NCI-H510A (cell line): ENCODE data around the gene COL9A3.
A peak's percentile ranks its signal among the peaks of the same experiment; 100 is the strongest.

Experiments used
- DNase-seq: peaks from one replicate; lab custom pipeline; 2025; lab: John Stamatoyannopoulos, UW

The COL9A3 gene

GRCh38 chr20:62823688-62824475 is 7.0 kb downstream of the COL9A3 start:
- no peak for DNase-seq

- peak; percentile 33 for DNase-seq
Observed at GRCh38 chr20:62824476-62825332, 7.9 kb downstream of the COL9A3 start.

GRCh38 chr20:62825333-62825985 is 8.6 kb downstream of the COL9A3 start:
- no peak for DNase-seq

GRCh38 chr20:62825986-62826645 is 9.3 kb downstream of the COL9A3 start:
- DNase-seq: no peak

- no peak for DNase-seq
Observed at GRCh38 chr20:62826646-62827310, 9.9 kb downstream of the COL9A3 start.

GRCh38 chr20:62827311-62828038 is 10.6 kb downstream of the COL9A3 start:
- DNase-seq: no peak

GRCh38 chr20:62828051-62828450 is 11.2 kb downstream of the COL9A3 start:
- no peak for DNase-seq

GRCh38 chr20:62828511-62829230 is 11.8 kb downstream of the COL9A3 start:
- DNase-seq: no peak

GRCh38 chr20:62829231-62830230 is 12.7 kb downstream of the COL9A3 start:
- DNase-seq: no peak

- DNase-seq: no peak
Observed at GRCh38 chr20:62830251-62830650, 13.4 kb downstream of the COL9A3 start.

- DNase-seq: no peak
Observed at GRCh38 chr20:62830821-62831220, 14.0 kb downstream of the COL9A3 start.

- DNase-seq: no peak
Observed at GRCh38 chr20:62831361-62831788, 14.5 kb downstream of the COL9A3 start.

GRCh38 chr20:62831854-62832211 is 15.0 kb downstream of the COL9A3 start:
- DNase-seq: no peak

- DNase-seq: no peak
Observed at GRCh38 chr20:62832212-62832922, 15.5 kb downstream of the COL9A3 start.

- no peak for DNase-seq
Observed at GRCh38 chr20:62832951-62833391, 16.1 kb downstream of the COL9A3 start.

GRCh38 chr20:62834967-62835730 is 18.3 kb downstream of the COL9A3 start:
- DNase-seq: no peak
